Measurements from ENCODE around the gene SORCS2. TPM values are rescaled to one million over a fixed set of nuclear protein-coding genes. Genes with fewer than 3 reads are reported as not detected.

The SORCS2 gene
- total RNA-seq, 1 donor from 2014 or later: 13.4 TPM

- DNase-seq: no peak
These were observed 236.7 kb downstream of the SORCS2 start for GRCh38 chr4:7429069-7429416.

GRCh38 chr4:7429601-7430078, 237.3 kb downstream of the SORCS2 start:
- no peak for DNase-seq

GRCh38 chr4:7430368-7430964, 238.1 kb downstream of the SORCS2 start:
- DNase-seq: no peak

- DNase-seq: no peak
These were observed 238.8 kb downstream of the SORCS2 start for GRCh38 chr4:7430965-7431695.

- DNase-seq: no peak
These were observed 239.6 kb downstream of the SORCS2 start for GRCh38 chr4:7431696-7432530.

- DNase-seq: no peak
These were observed 240.4 kb downstream of the SORCS2 start for GRCh38 chr4:7432531-7433375.

GRCh38 chr4:7433376-7434140, 241.2 kb downstream of the SORCS2 start:
- no peak for DNase-seq

GRCh38 chr4:7434141-7434765, 241.9 kb downstream of the SORCS2 start:
- no peak for DNase-seq

- DNase-seq: no peak
These were observed 242.4 kb downstream of the SORCS2 start, which contains the start of gene PSAPL1 for GRCh38 chr4:7434766-7435150. Gene PSAPL1, minus strand, starts transcription at chr4:7434930. Its CDS starts 51 bp downstream, at chr4:7434879.

GRCh38 chr4:7435471-7436061, 243.2 kb downstream of the SORCS2 start:
- DNase-seq: no peak

GRCh38 chr4:7436256-7436655, 243.9 kb downstream of the SORCS2 start:
- DNase-seq: no peak

- no peak for DNase-seq
These were observed 247.4 kb downstream of the SORCS2 start for GRCh38 chr4:7439699-7440098.

GRCh38 chr4:7441201-7441600, 248.9 kb downstream of the SORCS2 start:
- no peak for DNase-seq

GRCh38 chr4:7442574-7443162, 250.3 kb downstream of the SORCS2 start:
- DNase-seq: no peak

- DNase-seq: no peak
These were observed 252.0 kb downstream of the SORCS2 start for GRCh38 chr4:7444314-7444713.

- no peak for DNase-seq
These were observed 252.4 kb downstream of the SORCS2 start for GRCh38 chr4:7444731-7445130.

GRCh38 chr4:7447236-7447635, 254.9 kb downstream of the SORCS2 start:
- no peak for DNase-seq

- DNase-seq: no peak
These were observed 255.7 kb downstream of the SORCS2 start for GRCh38 chr4:7448036-7448435.

GRCh38 chr4:7450775-7451433, 258.6 kb downstream of the SORCS2 start:
- no peak for DNase-seq

- no peak for DNase-seq
These were observed 259.1 kb downstream of the SORCS2 start for GRCh38 chr4:7451434-7451789.
